MCF 10A (cell line): ENCODE data around the gene SLC38A3. TPM values are rescaled to one million over a fixed set of nuclear protein-coding genes. Genes with fewer than 3 reads are reported as not detected.

ENCODE experiments used
- BruUV-seq: library from RNA; stranded (reverse); fragments of 400-500 nt; replicated peaks from 2 replicates; lab custom pipeline; 2021; lab: Mats Ljungman, UMichigan
- CTCF ChIA-PET: fragments of 300-600 bp; sonication (Branson Sonifier 250); formaldehyde crosslinking; extraction: SDS; loops from one replicate; lab custom pipeline; 2021; ENCODE audit warnings: antibody characterized with exemption, inconsistent platforms; lab: Yijun Ruan, JAX
- POLR2A ChIA-PET: fragments of 300-600, 350-650 bp; sonication (Branson Sonifier 250); formaldehyde crosslinking; extraction: SDS; loops from one replicate; lab custom pipeline; 2020; ENCODE audit warnings: antibody characterized with exemption, inconsistent platforms; lab: Yijun Ruan, JAX
- DNase-seq: peaks from one replicate; pipeline ENCODE4 v3.0.0-alpha.2; 2018; ENCODE audit not compliant: unreplicated experiment
- H3K27ac Mint-ChIP-seq: one replicate; pipeline ENCODE4 v1.8.0; 2022; ENCODE audit warnings: mild to moderate bottlenecking, low read depth, mixed read lengths; ENCODE audit not compliant: unreplicated experiment
- H3K27me3 Mint-ChIP-seq: one replicate; pipeline ENCODE4 v1.8.0; 2022; ENCODE audit warnings: mixed read lengths; ENCODE audit not compliant: insufficient read depth, unreplicated experiment
- H3K36me3 Mint-ChIP-seq: one replicate; pipeline ENCODE4 v1.8.0; 2022; ENCODE audit warnings: mild to moderate bottlenecking, moderate library complexity, mixed read lengths; ENCODE audit not compliant: insufficient read depth, unreplicated experiment
- H3K4me1 Mint-ChIP-seq: one replicate; pipeline ENCODE4 v1.8.0; 2022; ENCODE audit warnings: mixed read lengths; ENCODE audit not compliant: insufficient read depth, unreplicated experiment
- H3K4me3 Mint-ChIP-seq: one replicate; pipeline ENCODE4 v1.8.0; 2022; ENCODE audit warnings: mild to moderate bottlenecking, moderate library complexity, mixed read lengths; ENCODE audit not compliant: unreplicated experiment
- H3K9me3 Mint-ChIP-seq: one replicate; pipeline ENCODE4 v1.8.0; 2022; ENCODE audit warnings: mixed read lengths; ENCODE audit not compliant: unreplicated experiment
- intact Hi-C: fragments of 100-400 bp; cut with micrococcal nuclease; formaldehyde crosslinking; loops from 2 replicates; pipeline ENCODE4 v1.14.1; 2022
- total RNA-seq: library from RNA; stranded (reverse); gene quantifications from 2 replicates; pipeline ENCODE4 v1.2.3, GENCODE V29; 2022
- TF ChIP-seq, protein P1 (sequence below): fragments of 200-600 bp; IDR thresholded peaks from one replicate; pipeline ENCODE4 v1.8.0; 2022; ENCODE audit warnings: antibody characterized with exemption, mild to moderate bottlenecking; ENCODE audit not compliant: unreplicated experiment

Gene SLC38A3
- total RNA-seq, 1 experiment from 2014 or later: not detected

DNA sequence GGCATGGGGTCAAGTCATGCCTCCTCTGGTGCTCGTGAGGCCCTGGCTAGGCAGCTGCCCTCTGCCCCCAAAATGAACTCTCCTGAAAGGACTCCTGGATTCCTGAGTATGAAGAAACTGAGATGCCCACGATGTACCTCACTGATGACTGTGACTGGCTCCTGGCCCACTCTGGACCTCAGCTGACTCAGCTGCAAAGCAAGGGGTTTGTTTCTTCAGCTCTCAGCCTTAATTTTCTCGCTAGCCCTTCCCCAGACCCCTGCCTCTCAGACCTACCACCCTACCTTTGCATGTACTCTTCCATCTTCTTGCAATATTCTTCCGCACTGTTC is 25.7 kb downstream of the SLC38A3 start:
- POLR2A ChIA-PET: no interaction called here
- intact Hi-C loops: no loop called here
- no peaks in the 10 kb centered on the region for H3K9me3 Mint-ChIP-seq
- no TSS peak for BruUV-seq
- H3K4me3 Mint-ChIP-seq: no peak overlapping the region
- peaks cover 6% of the 10 kb centered on the region for H3K36me3 Mint-ChIP-seq
- H3K27ac Mint-ChIP-seq: no peak overlapping the region
- TF ChIP-seq, protein P1, sequence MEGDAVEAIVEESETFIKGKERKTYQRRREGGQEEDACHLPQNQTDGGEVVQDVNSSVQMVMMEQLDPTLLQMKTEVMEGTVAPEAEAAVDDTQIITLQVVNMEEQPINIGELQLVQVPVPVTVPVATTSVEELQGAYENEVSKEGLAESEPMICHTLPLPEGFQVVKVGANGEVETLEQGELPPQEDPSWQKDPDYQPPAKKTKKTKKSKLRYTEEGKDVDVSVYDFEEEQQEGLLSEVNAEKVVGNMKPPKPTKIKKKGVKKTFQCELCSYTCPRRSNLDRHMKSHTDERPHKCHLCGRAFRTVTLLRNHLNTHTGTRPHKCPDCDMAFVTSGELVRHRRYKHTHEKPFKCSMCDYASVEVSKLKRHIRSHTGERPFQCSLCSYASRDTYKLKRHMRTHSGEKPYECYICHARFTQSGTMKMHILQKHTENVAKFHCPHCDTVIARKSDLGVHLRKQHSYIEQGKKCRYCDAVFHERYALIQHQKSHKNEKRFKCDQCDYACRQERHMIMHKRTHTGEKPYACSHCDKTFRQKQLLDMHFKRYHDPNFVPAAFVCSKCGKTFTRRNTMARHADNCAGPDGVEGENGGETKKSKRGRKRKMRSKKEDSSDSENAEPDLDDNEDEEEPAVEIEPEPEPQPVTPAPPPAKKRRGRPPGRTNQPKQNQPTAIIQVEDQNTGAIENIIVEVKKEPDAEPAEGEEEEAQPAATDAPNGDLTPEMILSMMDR: no peak
- CTCF ChIA-PET: interaction anchor here (0.6 to 7.1 kb wide), 4 partner anchors 17 to 50 kb away, joined by 4 to 107 read pairs (median 4); no protein-coding TSS in a partner anchor
- no peak for DNase-seq
- H3K4me1 Mint-ChIP-seq: peaks cover 28% of the 10 kb centered on the region
- H3K27me3 Mint-ChIP-seq: no peaks in the 10 kb centered on the region

- Mint-ChIP-seq H3K27me3 (no peaks in the 10 kb centered on the region), H3K27ac (no peak overlapping the region), H3K4me3 (no peak overlapping the region), H3K4me1 (peaks cover 30% of the 10 kb centered on the region), H3K36me3 (peaks cover 6% of the 10 kb centered on the region), H3K9me3 (no peaks in the 10 kb centered on the region)
- BruUV-seq: no TSS peak
- TF ChIP-seq, protein P1: no peak
- intact Hi-C loops: no loop called here
- ChIA-PET POLR2A (no interaction called here), CTCF (interaction anchor here (0.6 to 7.1 kb wide), 2 partner anchors 16 to 50 kb away, joined by 4 to 107 read pairs; no protein-coding TSS in a partner anchor)
- DNase-seq: no peak
These were observed 26.5 kb downstream of the SLC38A3 start for GRCh38 chr3:50231581-50231980.

GRCh38 chr3:50232303-50232702 is 27.2 kb downstream of the SLC38A3 start:
- Mint-ChIP-seq H3K9me3 (no peaks in the 10 kb centered on the region), H3K36me3 (peaks cover 6% of the 10 kb centered on the region), H3K4me1 (peaks cover 31% of the 10 kb centered on the region), H3K27ac (no peak overlapping the region), H3K4me3 (no peak overlapping the region), H3K27me3 (no peaks in the 10 kb centered on the region)
- POLR2A ChIA-PET: no interaction called here
- intact Hi-C loops: no loop called here
- no TSS peak for BruUV-seq
- CTCF ChIA-PET: interaction anchor here (0.7 to 2.1 kb wide), 2 partner anchors 14 to 82 kb away, joined by 3 to 16 read pairs; no protein-coding TSS in a partner anchor
- DNase-seq: no peak
- TF ChIP-seq, protein P1: no peak

DNA sequence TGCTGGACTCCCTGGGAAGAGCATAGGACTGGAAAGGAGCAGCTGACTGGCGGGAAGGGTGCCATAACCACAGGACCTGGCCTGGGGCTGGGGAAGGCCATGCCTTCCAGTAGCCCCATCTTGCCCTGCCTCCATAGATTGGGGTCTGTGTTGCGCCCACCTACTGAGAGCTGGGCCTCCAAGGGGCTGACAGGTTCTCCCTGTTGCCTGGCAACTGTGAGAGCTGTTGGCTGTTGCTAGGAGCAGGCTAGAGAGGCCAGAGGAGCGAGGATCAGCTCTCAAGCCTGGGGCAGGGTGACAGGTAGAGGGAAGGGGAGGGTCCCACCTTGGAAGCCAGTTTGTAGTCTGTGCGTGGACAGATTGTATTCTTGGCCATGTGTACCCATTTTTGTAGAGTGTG is 28.1 kb downstream of the SLC38A3 start:
- peaks cover 32% of the 10 kb centered on the region for H3K4me1 Mint-ChIP-seq
- peaks cover 6% of the 10 kb centered on the region for H3K36me3 Mint-ChIP-seq
- DNase-seq: no peak
- ChIA-PET POLR2A (interaction anchor here (1.4 to 1.8 kb wide), 2 partner anchors 13 to 59 kb away, joined by 4 to 5 read pairs; partner anchors contain the start of gene IFRD2), CTCF (interaction anchor here (0.7 to 2.1 kb wide), 4 partner anchors 11 to 66 kb away, joined by 3 to 16 read pairs (median 4); partner anchors contain the start of genes HYAL3 and NAA80)
- peak overlapping the region; percentile 21 for H3K4me3 Mint-ChIP-seq
- no TSS peak for BruUV-seq
- no peaks in the 10 kb centered on the region for H3K27me3 Mint-ChIP-seq
- TF ChIP-seq, protein P1: no peak
- peak overlapping the region; percentile 20 for H3K27ac Mint-ChIP-seq
- no peaks in the 10 kb centered on the region for H3K9me3 Mint-ChIP-seq
- intact Hi-C loops: no loop called here
